Smooth muscle cell (in vitro differentiated cells): ENCODE data around the gene NEURL1. TPM values are rescaled to one million over a fixed set of nuclear protein-coding genes. Genes with fewer than 3 reads are reported as not detected.

Experiments used
- DNase-seq: peaks from one replicate; lab custom pipeline; 2025; ENCODE audit not compliant: unreplicated experiment; lab: John Stamatoyannopoulos, UW
- H2AFZ ChIP-seq: fragments of 200-600 bp; sonication (generic); 2 replicates; pipeline ENCODE4 v1.6.0; 2016; ENCODE audit warnings: antibody characterized with exemption, low read depth, mild to moderate bottlenecking
- H3F3A ChIP-seq: fragments of 200-600 bp; sonication (generic); 2 replicates; pipeline ENCODE4 v1.6.0; 2017; ENCODE audit warnings: antibody characterized with exemption, low read depth
- H3K27ac ChIP-seq: fragments of 200-600 bp; sonication (generic); 2 replicates; pipeline ENCODE4 v1.5.1; 2016; ENCODE audit warnings: low read depth, mild to moderate bottlenecking
- H3K27me3 ChIP-seq: fragments of 200-600 bp; sonication (generic); 2 replicates; pipeline ENCODE4 v1.6.1; 2016; ENCODE audit warnings: low read depth, mild to moderate bottlenecking
- H3K36me3 ChIP-seq: fragments of 200-600 bp; sonication (generic); 2 replicates; pipeline ENCODE4 v1.5.1; 2016; ENCODE audit warnings: low read depth
- H3K4me1 ChIP-seq: fragments of 200-600 bp; sonication (generic); 2 replicates; pipeline ENCODE4 v1.5.1; 2016; ENCODE audit warnings: low read depth
- H3K4me2 ChIP-seq: fragments of 200-600 bp; sonication (generic); 2 replicates; pipeline ENCODE4 v1.6.0; 2016; ENCODE audit warnings: mild to moderate bottlenecking
- H3K4me3 ChIP-seq: fragments of 200-600 bp; sonication (generic); 2 replicates; pipeline ENCODE4 v1.5.1; 2016; ENCODE audit warnings: mild to moderate bottlenecking
- H3K79me2 ChIP-seq: fragments of 200-600 bp; sonication (generic); 2 replicates; pipeline ENCODE4 v1.6.0; 2016; ENCODE audit warnings: low read depth, mild to moderate bottlenecking
- H3K9ac ChIP-seq: fragments of 200-600 bp; sonication (generic); 2 replicates; pipeline ENCODE4 v1.6.0; 2016; ENCODE audit warnings: low read depth
- H3K9me3 ChIP-seq: fragments of 200-600 bp; sonication (generic); replicated peaks from 2 replicates; pipeline ENCODE4 v1.5.1; 2016; ENCODE audit warnings: low read depth
- H4K20me1 ChIP-seq: fragments of 200-600 bp; sonication (generic); 2 replicates; pipeline ENCODE4 v1.6.0; 2016; ENCODE audit warnings: low read depth
- WGBS: methylation state at CpG from one replicate; pipeline ENCODE4 v1.1.7; 2016; ENCODE audit warnings: low lambda C conversion rate; 5-methylcytosine and 5-hydroxymethylcytosine counted together
- polyA plus RNA-seq: library from polyadenylated mRNA; unstranded; fragments of >200 nt; fragmentation: Nextera tagmentation; extraction: Ambion mirVana; gene quantifications from 2 replicates; pipeline ENCODE4 v1.2.1, GENCODE V29; 2016
- total RNA-seq: library from RNA; depleted of rRNA; stranded (reverse); fragments of >200 nt; gene quantifications from 2 replicates; pipeline ENCODE4 v1.2.3, GENCODE V29; 2014
- TF ChIP-seq, protein P1 (sequence below): fragments of 200-600 bp; sonication (generic); IDR thresholded peaks from 2 replicates; pipeline ENCODE4 v1.5.1; 2017; ENCODE audit warnings: borderline replicate concordance, mild to moderate bottlenecking, antibody characterized with exemption; ENCODE audit not compliant: insufficient read depth, poor library complexity, severe bottlenecking

Gene NEURL1
- total and polyA plus RNA-seq, 2 experiments from 2014 or later, result 0.04 to 0.91 TPM

GRCh38 chr10:103506061-103506460 lies 12.6 kb downstream of the NEURL1 start:
- Histone ChIP-seq H3K9ac (no peak overlapping the region), H3K36me3 (no peaks in the 10 kb centered on the region), H3K4me2 (no peak overlapping the region), H3F3A (no peaks in the 10 kb centered on the region), H3K27me3 (peaks cover 10% of the 10 kb centered on the region), H2AFZ (no peak overlapping the region), H3K9me3 (no peaks in the 10 kb centered on the region), H3K79me2 (no peaks in the 10 kb centered on the region), H3K4me3 (no peak overlapping the region), H3K27ac (no peak overlapping the region), H3K4me1 (no peaks in the 10 kb centered on the region), H4K20me1 (no peaks in the 10 kb centered on the region)
- 90% methylated on average over 4 of the region's 4 CpGs for WGBS
- TF ChIP-seq, protein P1, sequence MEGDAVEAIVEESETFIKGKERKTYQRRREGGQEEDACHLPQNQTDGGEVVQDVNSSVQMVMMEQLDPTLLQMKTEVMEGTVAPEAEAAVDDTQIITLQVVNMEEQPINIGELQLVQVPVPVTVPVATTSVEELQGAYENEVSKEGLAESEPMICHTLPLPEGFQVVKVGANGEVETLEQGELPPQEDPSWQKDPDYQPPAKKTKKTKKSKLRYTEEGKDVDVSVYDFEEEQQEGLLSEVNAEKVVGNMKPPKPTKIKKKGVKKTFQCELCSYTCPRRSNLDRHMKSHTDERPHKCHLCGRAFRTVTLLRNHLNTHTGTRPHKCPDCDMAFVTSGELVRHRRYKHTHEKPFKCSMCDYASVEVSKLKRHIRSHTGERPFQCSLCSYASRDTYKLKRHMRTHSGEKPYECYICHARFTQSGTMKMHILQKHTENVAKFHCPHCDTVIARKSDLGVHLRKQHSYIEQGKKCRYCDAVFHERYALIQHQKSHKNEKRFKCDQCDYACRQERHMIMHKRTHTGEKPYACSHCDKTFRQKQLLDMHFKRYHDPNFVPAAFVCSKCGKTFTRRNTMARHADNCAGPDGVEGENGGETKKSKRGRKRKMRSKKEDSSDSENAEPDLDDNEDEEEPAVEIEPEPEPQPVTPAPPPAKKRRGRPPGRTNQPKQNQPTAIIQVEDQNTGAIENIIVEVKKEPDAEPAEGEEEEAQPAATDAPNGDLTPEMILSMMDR, result no peak
- DNase-seq, result no peak

- Histone ChIP-seq H3K4me3 (no peak overlapping the region), H3K9ac (no peak overlapping the region), H3K36me3 (no peaks in the 10 kb centered on the region), H3K4me1 (no peaks in the 10 kb centered on the region), H3K9me3 (no peaks in the 10 kb centered on the region), H4K20me1 (no peaks in the 10 kb centered on the region), H3K27me3 (peaks cover 10% of the 10 kb centered on the region), H3K79me2 (no peaks in the 10 kb centered on the region), H3K4me2 (no peak overlapping the region), H2AFZ (no peak overlapping the region), H3K27ac (no peak overlapping the region), H3F3A (no peaks in the 10 kb centered on the region)
- WGBS, result 61% methylated on average over 10 of the region's 10 CpGs
- TF ChIP-seq, protein P1, result no peak
- DNase-seq, result no peak
Observed at GRCh38 chr10:103507235-103508191, 14.0 kb downstream of the NEURL1 start.

GRCh38 chr10:103510046-103510685 lies 16.7 kb downstream of the NEURL1 start:
- TF ChIP-seq, protein P1, result no peak
- H3K27me3 ChIP-seq, result peaks cover 10% of the 10 kb centered on the region
- H3K4me1 ChIP-seq, result no peaks in the 10 kb centered on the region
- no peak overlapping the region for H3K27ac ChIP-seq
- H3K4me3 ChIP-seq, result no peak overlapping the region
- no peak overlapping the region for H3K4me2 ChIP-seq
- no peaks in the 10 kb centered on the region for H3K36me3 ChIP-seq
- H4K20me1 ChIP-seq, result no peaks in the 10 kb centered on the region
- no peak overlapping the region for H2AFZ ChIP-seq
- 91% methylated on average over 8 of the region's 8 CpGs for WGBS
- no peak for DNase-seq
- no peaks in the 10 kb centered on the region for H3K79me2 ChIP-seq
- H3K9me3 ChIP-seq, result no peaks in the 10 kb centered on the region
- no peak overlapping the region for H3K9ac ChIP-seq
- no peaks in the 10 kb centered on the region for H3F3A ChIP-seq
